HepG2 (cell line): ENCODE results near the gene ARMC5. TPM values are rescaled to one million over a fixed set of nuclear protein-coding genes. Genes with fewer than 3 reads are reported as not detected.

Experiments used
- CCDC6 ChIP-seq: sonication (generic); formaldehyde crosslinking; IDR thresholded peaks from 2 replicates; pipeline ENCODE4 v1.8.1; 2022; ENCODE audit warnings: mild to moderate bottlenecking, missing genetic modification reagents, moderate library complexity
- CSRNP1 ChIP-seq: sonication (generic); formaldehyde crosslinking; IDR thresholded peaks from 2 replicates; pipeline ENCODE4 v1.8.1; 2023; ENCODE audit warnings: mild to moderate bottlenecking, missing genetic modification reagents
- GATA4 ChIP-seq: sonication (generic); IDR thresholded peaks from 2 replicates; pipeline ENCODE4 v1.6.1; 2016; ENCODE audit warnings: antibody characterized with exemption, low read depth, borderline replicate concordance
- HHEX ChIP-seq: IDR thresholded peaks from 2 replicates; pipeline ENCODE4 v1.6.1; 2016; ENCODE audit warnings: control low read depth
- HMGA1 ChIP-seq: sonication (generic); formaldehyde crosslinking; conservative IDR thresholded peaks from 2 replicates; pipeline ENCODE4 v1.4.0; 2020; ENCODE audit warnings: missing genetic modification reagents
- JDP2 ChIP-seq: sonication (generic); formaldehyde crosslinking; IDR thresholded peaks from 2 replicates; pipeline ENCODE4 v1.8.1; 2022; ENCODE audit warnings: missing genetic modification reagents, borderline replicate concordance
- MEIS2 ChIP-seq: sonication (generic); formaldehyde crosslinking; IDR thresholded peaks from 2 replicates; pipeline ENCODE4 v1.9.0; 2021; ENCODE audit warnings: mild to moderate bottlenecking, missing genetic modification reagents
- NFE2L1 ChIP-seq: sonication (generic); formaldehyde crosslinking; IDR thresholded peaks from 2 replicates; pipeline ENCODE4 v1.4.0; 2020; ENCODE audit warnings: missing genetic modification reagents, mild to moderate bottlenecking, borderline replicate concordance
- NFIB ChIP-seq: sonication (generic); formaldehyde crosslinking; IDR thresholded peaks from 2 replicates; pipeline ENCODE4 v1.9.0; 2021; ENCODE audit warnings: missing genetic modification reagents, mild to moderate bottlenecking, borderline replicate concordance
- PPARG ChIP-seq: conservative IDR thresholded peaks from 2 replicates; pipeline ENCODE4 v1.6.1; 2016; ENCODE audit warnings: missing biosample characterization, missing genetic modification reagents
- REL ChIP-seq: sonication (generic); formaldehyde crosslinking; conservative IDR thresholded peaks from 2 replicates; pipeline ENCODE4 v1.8.0; 2022; ENCODE audit warnings: mild to moderate bottlenecking, missing genetic modification reagents, moderate library complexity
- SAFB2 ChIP-seq: sonication (generic); formaldehyde crosslinking; IDR thresholded peaks from 2 replicates; pipeline ENCODE4 v1.5.1; 2020; ENCODE audit warnings: missing genetic modification reagents, low read depth, mild to moderate bottlenecking, borderline replicate concordance
- SP140L ChIP-seq: sonication (generic); formaldehyde crosslinking; IDR thresholded peaks from 2 replicates; pipeline ENCODE4 v1.4.0; 2020; ENCODE audit warnings: missing genetic modification reagents, borderline replicate concordance
- TARDBP ChIP-seq: sonication (generic); formaldehyde crosslinking; IDR thresholded peaks from 2 replicates; pipeline ENCODE4 v1.8.0; 2022; ENCODE audit warnings: mild to moderate bottlenecking, missing genetic modification reagents
- TP53 ChIP-seq: sonication (generic); formaldehyde crosslinking; conservative IDR thresholded peaks from 2 replicates; pipeline ENCODE4 v1.4.0; 2020; ENCODE audit warnings: missing genetic modification reagents
- ZHX1 ChIP-seq: sonication (generic); formaldehyde crosslinking; IDR thresholded peaks from 2 replicates; pipeline ENCODE4 v1.8.1; 2022; ENCODE audit warnings: low read depth, mild to moderate bottlenecking, missing genetic modification reagents
- ZMYM4 ChIP-seq: sonication (generic); formaldehyde crosslinking; IDR thresholded peaks from 2 replicates; pipeline ENCODE4 v1.8.1; 2023; ENCODE audit warnings: mild to moderate bottlenecking, missing genetic modification reagents
- ZNF263 ChIP-seq: sonication (generic); formaldehyde crosslinking; IDR thresholded peaks from 2 replicates; pipeline ENCODE4 v1.4.0; 2020; ENCODE audit warnings: missing genetic modification reagents
- ZNF333 ChIP-seq: sonication (generic); formaldehyde crosslinking; IDR thresholded peaks from 2 replicates; pipeline ENCODE4 v1.4.0; 2020; ENCODE audit warnings: mild to moderate bottlenecking, missing genetic modification reagents, borderline replicate concordance
- ZNF431 ChIP-seq: sonication (generic); formaldehyde crosslinking; IDR thresholded peaks from 2 replicates; pipeline ENCODE4 v1.9.0; 2022; ENCODE audit warnings: missing genetic modification reagents, low read depth, mild to moderate bottlenecking, borderline replicate concordance
- ZNF446 ChIP-seq: sonication (generic); formaldehyde crosslinking; IDR thresholded peaks from 2 replicates; pipeline ENCODE4 v1.5.0; 2020; ENCODE audit warnings: mild to moderate bottlenecking, missing genetic modification reagents
- ZNF451 ChIP-seq: sonication (generic); formaldehyde crosslinking; IDR thresholded peaks from 2 replicates; pipeline ENCODE4 v1.5.0; 2020; ENCODE audit warnings: mild to moderate bottlenecking, missing genetic modification reagents
- ZNF468 ChIP-seq: sonication (generic); formaldehyde crosslinking; IDR thresholded peaks from 2 replicates; pipeline ENCODE4 v1.8.0; 2022; ENCODE audit warnings: mild to moderate bottlenecking, moderate library complexity, missing genetic modification reagents
- ZNF558 ChIP-seq: sonication (generic); formaldehyde crosslinking; IDR thresholded peaks from 2 replicates; pipeline ENCODE4 v1.9.0; 2022; ENCODE audit warnings: mild to moderate bottlenecking, missing genetic modification reagents, borderline replicate concordance
- ZNF75D ChIP-seq: sonication (generic); formaldehyde crosslinking; IDR thresholded peaks from 2 replicates; pipeline ENCODE4 v1.8.1; 2023; ENCODE audit warnings: missing genetic modification reagents, mild to moderate bottlenecking, borderline replicate concordance
- ZZZ3 ChIP-seq: sonication (generic); formaldehyde crosslinking; IDR thresholded peaks from 2 replicates; pipeline ENCODE4 v1.4.0; 2020; ENCODE audit warnings: missing genetic modification reagents, mild to moderate bottlenecking, borderline replicate concordance
- polyA plus RNA-seq, 8 experiments: library from polyadenylated mRNA; depleted of rRNA in 3 of 8; stranded (reverse) in 7 of 8; unstranded in 1 of 8; fragments of >200 nt; fragmentation: Illumina TruSeq in 4 of 8; extraction: Trizol in 4 of 8; gene quantifications; 2 replicates each; pipeline versions ENCODE4 v1.2.1 to v1.2.3, GENCODE V29; 2011 to 2016; ENCODE audit warnings: low read depth in 4 of 8, missing spikeins in 1 of 8, mixed read lengths in 1 of 8; ENCODE audit not compliant: insufficient read depth in 1 of 8
- total RNA-seq, 5 experiments: library from RNA; depleted of rRNA; stranded (reverse); fragments of >200 nt; fragmentation: Illumina TruSeq; extraction: Trizol; gene quantifications; 2 replicates each; pipeline ENCODE4 v1.2.3, GENCODE V29; 2016; ENCODE audit warnings: low read depth in 1 of 5

The ARMC5 gene
- total and polyA plus RNA-seq, 2 of the 13 experiments (the other 11 are each of a cell fraction or from before 2014, with no cell fraction given) = 10.8 to 22.3 TPM

- TF ChIP-seq ZMYM4 (CRISPR knock-in tag) = peak; percentile 90
- peak; percentile 95 for TF ChIP-seq MEIS2 (CRISPR knock-in tag)
- no peak for TF ChIP-seq JDP2 (CRISPR knock-in tag)
- no peak; the same call in 1 of the 2 replicates for TF ChIP-seq GATA4
- no peak for TF ChIP-seq ZNF468 (CRISPR knock-in tag)
- peak; percentile 98 for TF ChIP-seq ZNF446 (CRISPR knock-in tag)
- TF ChIP-seq CCDC6 (CRISPR knock-in tag) = peak; percentile 80; the same call in 1 of the 2 replicates
- peak; percentile 56; the same call in 1 of the 2 replicates for TF ChIP-seq ZHX1 (CRISPR knock-in tag)
- TF ChIP-seq SP140L (CRISPR knock-in tag) = peak; percentile 64; the same call in 1 of the 2 replicates
- no peak; the same call in 1 of the 2 replicates for TF ChIP-seq TP53 (CRISPR knock-in tag)
- TF ChIP-seq NFIB (CRISPR knock-in tag) = 0 out of 2 replicates have a peak, but pooled peaks have one; percentile 72
- peak; percentile 7; the same call in 1 of the 2 replicates for TF ChIP-seq ZNF263 (CRISPR knock-in tag)
- TF ChIP-seq HHEX (CRISPR knock-in tag) = no peak
- peak; percentile 69; the same call in 1 of the 2 replicates for TF ChIP-seq ZNF558 (CRISPR knock-in tag)
- peak; percentile 88; the same call in 1 of the 2 replicates for TF ChIP-seq ZNF451 (CRISPR knock-in tag)
- peak; percentile 97; the same call in 1 of the 2 replicates for TF ChIP-seq ZZZ3 (CRISPR knock-in tag)
- peak; percentile 93 for TF ChIP-seq REL (CRISPR knock-in tag)
- peak; percentile 89; the same call in 1 of the 2 replicates for TF ChIP-seq ZNF333
- peak; percentile 99 for TF ChIP-seq SAFB2 (CRISPR knock-in tag)
- 0 out of 2 replicates have a peak, but pooled peaks have one; percentile 12 for TF ChIP-seq PPARG (CRISPR knock-in tag)
- TF ChIP-seq NFE2L1 (CRISPR knock-in tag) = peak; percentile 76; the same call in 1 of the 2 replicates
- TF ChIP-seq ZNF431 (CRISPR knock-in tag) = peak; percentile 76; the same call in 1 of the 2 replicates
- no peak for TF ChIP-seq ZNF75D
- TF ChIP-seq TARDBP (CRISPR knock-in tag) = peak; percentile 98
- TF ChIP-seq CSRNP1 (CRISPR knock-in tag) = peak; percentile 96
- TF ChIP-seq HMGA1 (CRISPR knock-in tag) = no peak
Measured at GRCh38 chr16:31507929-31508705, 48.8 kb downstream of the ARMC5 start, which contains the start of gene RUSF1 (continued).
